EL (cell line): Measurements from ENCODE around the gene AKAP7.
A peak's percentile ranks its signal among the peaks of the same experiment; 100 is the strongest.
"Not testable (repeated sequence)": the region's sequence is repeated elsewhere in the genome, so short reads cannot be mapped to it uniquely, and the experiment has no call there.

Experiments used
- DNase-seq: peaks from one replicate; pipeline ENCODE4 v3.0.0-alpha.2; 2016

Gene AKAP7

GRCh38 chr6:131257104-131257503, 121.8 kb downstream of the AKAP7 start:
- no peak for DNase-seq

DNA sequence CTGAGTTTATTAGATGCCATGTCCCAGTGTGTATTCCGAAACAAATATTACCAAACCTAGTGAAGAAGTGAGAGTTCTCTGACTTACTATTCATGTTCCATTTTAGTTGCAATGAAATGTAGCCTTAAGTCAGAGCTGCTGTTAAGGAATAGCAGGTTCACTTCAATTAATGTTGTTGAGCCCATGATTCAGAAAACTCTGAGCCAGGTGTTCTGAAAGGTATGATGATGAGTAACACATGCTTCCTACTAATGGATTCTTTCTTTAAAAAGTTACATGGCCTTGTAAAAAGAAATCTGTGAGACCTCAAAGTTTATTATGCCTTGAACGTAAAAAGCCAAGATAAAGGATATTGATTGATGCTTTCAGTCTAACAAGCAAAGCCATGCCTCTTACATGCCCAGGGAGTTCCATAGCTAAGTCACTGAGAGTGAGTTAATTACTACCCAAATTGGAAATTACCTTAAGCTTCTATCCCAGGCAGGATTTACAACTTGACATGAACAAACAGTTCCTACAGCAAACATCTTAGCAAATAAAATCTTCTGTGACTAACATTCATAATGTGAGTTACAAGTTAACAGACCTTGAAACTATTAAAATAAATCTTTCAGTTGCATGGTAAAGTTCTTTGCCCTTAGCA, 122.9 kb downstream of the AKAP7 start:
- DNase-seq: no peak

DNA sequence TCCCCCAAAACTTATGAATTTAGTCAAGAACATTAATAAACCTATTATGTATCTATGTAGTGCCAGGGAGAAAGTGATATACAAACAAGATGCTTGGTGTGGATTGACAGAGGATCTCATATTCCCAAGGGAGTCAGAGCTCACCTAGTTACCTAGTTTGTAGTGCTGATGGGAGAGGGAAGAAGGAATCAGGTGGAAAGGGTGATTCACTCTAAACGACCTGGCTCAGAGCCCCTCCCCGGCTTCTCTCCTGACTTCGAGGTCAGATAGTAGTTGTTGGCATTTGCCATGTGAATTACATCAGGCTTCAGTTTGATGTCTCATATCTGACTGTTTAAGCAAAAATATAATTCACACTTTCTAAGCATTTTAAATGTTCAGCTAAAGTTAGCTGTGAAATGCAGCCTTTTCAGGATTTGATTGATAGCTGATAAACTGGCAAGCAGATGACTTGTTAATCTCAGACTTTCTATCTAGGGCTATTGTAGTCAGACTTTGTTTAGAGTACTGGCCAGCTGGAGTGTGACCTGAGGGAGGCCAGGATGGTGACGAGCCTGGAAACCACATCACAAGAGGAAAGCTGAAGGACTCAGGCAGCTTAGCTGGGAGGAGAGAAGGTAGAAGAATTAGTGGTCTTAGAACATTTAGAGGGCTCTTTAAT, 123.7 kb downstream of the AKAP7 start:
- no peak for DNase-seq

DNA sequence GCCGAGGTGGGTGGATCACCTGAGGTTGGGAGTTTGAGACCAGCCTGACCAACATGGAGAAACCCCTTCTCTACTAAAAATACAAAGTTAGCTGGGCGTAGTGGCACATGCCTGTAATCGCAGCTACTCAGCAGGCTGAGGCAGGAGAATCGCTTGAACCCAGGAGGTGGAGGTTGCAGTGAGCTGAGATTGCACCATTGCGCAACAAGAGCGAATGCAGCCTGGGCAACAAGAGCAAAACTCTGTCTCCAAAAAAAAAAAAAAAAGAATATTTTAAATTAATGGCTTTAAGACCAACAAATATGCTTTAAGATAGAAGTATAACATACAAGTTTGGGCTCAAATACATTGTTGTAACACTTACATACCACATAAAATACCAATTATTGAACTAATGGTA, 125.7 kb downstream of the AKAP7 start:
- not testable (repeated sequence) for DNase-seq

GRCh38 chr6:131262060-131262459, 126.8 kb downstream of the AKAP7 start:
- no peak for DNase-seq

GRCh38 chr6:131265939-131266338, 130.7 kb downstream of the AKAP7 start:
- no peak for DNase-seq

- no peak for DNase-seq
Measured at GRCh38 chr6:131268303-131268702, 133.0 kb downstream of the AKAP7 start.

DNA sequence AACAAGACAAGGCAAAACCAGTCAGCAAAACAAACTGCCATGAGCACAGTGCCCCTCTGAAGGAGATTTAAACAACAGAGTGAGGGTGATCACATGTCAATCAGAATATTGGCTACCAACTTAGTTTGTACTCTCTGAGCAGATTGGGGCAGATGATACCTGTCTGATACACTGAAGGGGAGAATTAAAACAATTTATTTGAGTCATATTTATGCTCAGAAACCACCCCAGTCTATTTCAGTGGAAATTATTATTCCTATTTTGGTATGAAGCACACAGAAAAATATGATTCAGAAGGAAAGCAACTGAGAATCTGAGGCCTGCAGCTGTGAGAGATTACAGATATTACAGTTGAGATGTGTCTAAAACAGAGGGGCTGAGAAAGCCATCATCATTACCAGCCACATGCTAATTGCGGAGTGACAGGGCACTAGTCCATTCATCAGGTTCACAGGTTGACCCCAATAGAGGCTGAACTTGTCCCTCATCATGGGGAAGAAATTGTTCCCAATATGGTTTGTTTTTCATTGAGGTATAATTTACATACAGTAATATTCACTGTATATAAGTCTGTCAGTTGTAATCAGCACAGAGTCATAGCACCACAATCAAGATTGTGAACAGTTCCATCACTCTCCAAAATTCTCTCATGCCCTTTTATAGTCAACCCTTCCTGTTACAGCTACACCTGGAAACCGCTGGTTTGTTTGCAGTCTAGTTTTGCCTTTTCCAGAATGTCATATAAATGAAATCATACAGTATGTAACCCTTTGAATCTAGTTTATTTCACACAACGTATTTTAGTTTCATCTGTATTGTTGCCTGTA, 134.5 kb downstream of the AKAP7 start:
- no peak for DNase-seq

DNA sequence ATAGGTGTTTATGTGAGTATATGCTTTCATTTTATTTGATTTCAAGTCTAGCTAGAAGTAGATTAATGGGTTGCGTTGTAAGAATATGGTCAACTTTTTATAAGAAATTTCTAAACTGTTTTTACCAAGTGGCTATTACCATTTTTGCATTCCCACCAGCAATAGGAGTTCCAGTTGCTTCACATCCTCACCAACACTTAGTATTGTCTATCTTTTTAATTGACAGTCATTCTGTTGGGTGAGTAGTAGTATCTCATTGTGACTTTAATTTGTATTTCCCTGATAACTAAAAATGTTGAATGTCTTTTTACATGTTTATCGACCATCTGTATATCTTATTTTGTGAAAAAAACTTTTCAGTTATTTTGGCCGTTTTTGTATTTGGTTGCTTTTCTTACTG, 135.3 kb downstream of the AKAP7 start:
- no peak for DNase-seq

- DNase-seq: no peak
Measured at GRCh38 chr6:131275273-131275672, 140.0 kb downstream of the AKAP7 start.

- no peak for DNase-seq
Measured at GRCh38 chr6:131277591-131277990, 142.3 kb downstream of the AKAP7 start.

DNA sequence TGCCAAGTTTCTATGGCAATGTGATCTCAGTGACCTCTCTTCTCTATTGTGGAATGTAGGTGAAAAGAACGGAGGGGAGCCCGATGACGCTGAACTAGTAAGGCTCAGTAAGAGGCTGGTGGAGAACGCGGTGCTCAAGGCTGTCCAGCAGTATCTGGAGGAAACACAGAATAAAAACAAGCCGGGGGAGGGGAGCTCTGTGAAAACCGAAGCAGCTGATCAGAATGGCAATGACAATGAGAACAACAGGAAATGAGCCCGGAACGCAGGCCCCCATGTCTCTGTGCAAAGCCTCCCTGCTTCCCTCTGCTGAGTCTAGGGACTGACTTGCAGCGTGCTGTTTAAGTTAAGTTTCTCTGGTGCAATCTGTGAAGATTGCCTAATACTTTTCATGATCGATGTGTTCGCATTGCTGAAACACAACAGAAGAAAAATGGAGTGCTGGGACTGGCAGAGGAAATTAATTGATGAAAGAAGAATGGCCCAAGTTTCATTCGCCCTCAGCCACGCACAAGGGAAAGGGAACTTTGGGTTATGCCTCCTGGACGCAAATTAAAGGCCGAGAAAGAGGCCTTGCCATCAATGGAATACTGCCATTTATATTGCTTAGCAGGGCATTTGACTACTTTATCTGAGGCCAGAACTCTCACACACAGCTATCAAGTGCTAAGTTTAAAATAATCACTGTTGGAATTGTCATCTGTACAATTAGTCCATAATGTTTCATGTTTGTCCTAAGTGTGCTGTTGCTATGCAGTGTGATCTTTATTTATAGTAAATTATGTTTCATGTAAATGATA, 146.4 kb downstream of the AKAP7 start:
- no peak for DNase-seq

DNA sequence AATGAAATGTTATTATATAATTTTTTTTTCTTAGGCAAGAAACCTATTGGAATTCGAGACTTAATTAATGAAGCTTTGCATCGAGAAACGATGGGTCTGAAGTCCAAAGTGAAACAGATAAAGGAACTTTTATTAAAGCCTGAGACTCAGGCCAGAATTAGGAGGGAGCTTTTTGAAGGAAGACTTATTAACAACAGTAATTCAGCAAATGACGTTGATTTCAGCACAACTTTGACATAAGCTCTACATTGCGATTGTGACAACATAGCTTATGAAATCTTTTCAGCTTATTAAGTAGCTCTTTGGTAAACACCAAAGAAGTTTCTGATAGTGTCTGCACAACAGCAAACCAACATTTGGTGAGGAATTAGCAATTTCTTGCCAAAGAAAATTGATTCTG, 147.1 kb downstream of the AKAP7 start:
- DNase-seq: no peak

GRCh38 chr6:131283466-131284175, 148.4 kb downstream of the AKAP7 start:
- no peak for DNase-seq

GRCh38 chr6:131285548-131285947, 150.3 kb downstream of the AKAP7 start:
- DNase-seq: no peak

GRCh38 chr6:131286469-131287040, 151.3 kb downstream of the AKAP7 start:
- DNase-seq: no peak

DNA sequence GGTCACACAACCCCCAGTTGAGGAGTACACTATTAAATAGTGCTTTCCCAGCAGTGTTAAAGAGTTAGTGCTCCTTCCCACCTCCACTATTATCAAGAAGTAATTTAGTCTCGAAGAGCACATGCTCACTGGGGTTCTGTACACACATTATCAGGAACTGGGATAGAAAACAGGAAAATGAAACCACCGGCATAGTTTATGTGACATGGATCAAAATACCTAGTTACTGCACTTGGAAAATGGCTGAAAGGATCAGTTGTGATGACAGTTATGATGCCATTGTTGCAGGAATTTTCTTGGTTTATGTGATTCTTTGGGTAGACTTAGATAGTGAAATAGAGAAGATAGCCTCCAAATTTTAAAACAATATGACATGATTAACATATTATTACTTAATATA, 152.9 kb downstream of the AKAP7 start:
- DNase-seq: no peak

- no peak for DNase-seq
Measured at GRCh38 chr6:131290955-131291354, 155.7 kb downstream of the AKAP7 start.

DNA sequence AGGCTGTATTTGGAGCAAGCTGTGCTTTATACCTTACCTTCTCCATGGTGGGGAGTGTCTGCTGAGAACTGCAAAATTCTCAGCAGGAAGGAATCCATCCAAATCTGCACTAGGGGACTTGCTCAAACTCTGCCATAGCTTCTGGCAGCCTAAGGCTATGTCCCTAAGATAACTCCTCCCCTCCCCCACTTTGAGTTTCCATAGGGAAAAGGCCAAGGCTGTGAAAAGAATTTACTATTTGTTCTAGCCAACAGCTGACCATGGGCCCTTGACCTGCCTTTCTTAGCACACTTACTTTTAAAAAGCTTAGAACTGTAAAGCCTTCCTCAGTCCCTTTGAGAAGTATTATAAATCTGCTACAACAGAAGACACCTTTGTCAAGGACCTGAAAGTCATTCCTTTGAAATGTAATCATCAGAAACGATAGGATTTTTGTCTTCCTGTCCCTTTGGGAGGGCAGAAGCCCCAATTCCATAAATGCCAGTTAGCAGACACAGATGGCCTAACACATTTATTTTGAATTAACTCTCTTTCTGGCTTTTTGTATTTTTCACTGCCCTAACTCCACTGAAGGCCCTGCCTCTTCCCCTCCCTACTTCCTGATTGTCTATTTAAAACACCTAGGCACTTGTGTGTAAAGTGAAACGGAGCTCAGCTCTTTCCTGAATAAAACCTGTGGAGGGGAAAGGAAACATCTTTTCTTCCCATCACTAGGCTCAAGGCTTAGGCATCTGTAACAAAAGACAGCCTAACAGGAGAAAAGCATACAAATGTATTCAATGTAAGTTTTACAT, 157.1 kb downstream of the AKAP7 start:
- DNase-seq: peak; percentile 10

DNA sequence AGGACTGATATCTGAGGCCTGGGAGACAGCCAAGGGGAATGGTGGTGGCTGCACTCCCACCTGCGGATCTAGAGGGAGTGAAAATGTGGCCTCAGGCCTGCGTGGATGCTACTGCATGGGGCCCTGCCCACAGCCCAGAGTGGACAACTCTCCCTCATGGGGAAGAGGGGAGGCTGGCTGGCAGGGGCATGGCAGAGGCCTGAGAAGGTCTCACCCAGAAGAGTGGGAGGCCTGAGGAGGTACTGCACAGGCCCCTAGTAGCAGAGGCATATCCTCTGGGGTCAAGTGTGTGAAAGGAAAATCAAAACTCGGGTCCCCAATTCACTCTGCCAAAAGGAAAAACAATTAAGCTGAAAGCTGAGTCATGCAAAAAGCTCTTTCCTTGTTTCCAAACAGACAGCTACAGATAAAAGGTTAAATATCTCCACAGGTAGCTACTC, 158.2 kb downstream of the AKAP7 start:
- no peak for DNase-seq

DNA sequence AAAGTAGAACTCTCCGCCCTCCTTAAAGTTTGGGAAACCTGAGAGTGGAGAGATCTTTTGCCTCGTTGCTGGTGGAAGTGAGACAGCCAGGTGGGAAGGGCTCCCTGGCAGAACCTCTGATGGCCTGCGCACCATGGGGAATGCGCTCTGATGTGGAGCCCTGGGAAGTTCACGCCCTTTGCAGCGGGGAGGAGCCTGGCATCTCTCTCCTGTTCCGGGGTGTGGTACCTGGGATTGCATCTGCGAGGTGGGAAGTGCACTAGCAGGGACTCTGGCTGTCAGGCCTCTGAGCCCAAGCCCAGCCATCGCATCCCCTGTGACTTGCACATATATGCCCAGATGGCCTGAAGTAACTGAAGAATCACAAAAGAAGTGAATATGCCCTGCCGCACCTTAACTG, 159.8 kb downstream of the AKAP7 start:
- no peak for DNase-seq
